Caco-2 (cell line): ENCODE results near the gene ESRRG. TPM values are rescaled to one million over a fixed set of nuclear protein-coding genes. Genes with fewer than 3 reads are reported as not detected.
A peak's percentile ranks its signal among the peaks of the same experiment; 100 is the strongest.

ENCODE experiments used
- BruUV-seq: library from RNA; stranded (reverse); fragments of 400-500 nt; replicated peaks from 2 replicates; lab custom pipeline; 2021; lab: Mats Ljungman, UMichigan
- CTCF ChIA-PET: fragments of 300-600 bp; sonication (Branson Sonifier 250); formaldehyde crosslinking; loops from one replicate; lab custom pipeline; 2022; ENCODE audit warnings: antibody characterized with exemption; lab: Charles Lee
- POLR2A ChIA-PET: fragments of 300-600 bp; sonication (Branson Sonifier 250); formaldehyde crosslinking; loops from one replicate; lab custom pipeline; 2022; ENCODE audit warnings: antibody characterized with exemption; lab: Charles Lee
- DNase-seq, 2 experiments: peaks; one replicate each; pipeline versions ENCODE4 v3.0.0 to v3.0.0-alpha.2; 2020 to 2022
- H3K27me3 ChIP-seq: replicated peaks from 2 replicates; pipeline ENCODE4 v1.6.0; 2011; ENCODE audit warnings: low read length; ENCODE audit not compliant: control insufficient read depth, insufficient read depth
- H3K36me3 ChIP-seq: 2 replicates; pipeline ENCODE4 v1.5.1; 2011; ENCODE audit warnings: low read length; ENCODE audit not compliant: control insufficient read depth, insufficient read depth
- H3K4me1 ChIP-seq: fragments of 250-450 bp; sonication (Bioruptor Pico); 2 replicates; pipeline ENCODE4 v1.5.1; 2020; ENCODE audit warnings: mild to moderate bottlenecking
- H3K4me3 ChIP-seq: 2 replicates; pipeline ENCODE4 v1.5.1; 2011; ENCODE audit warnings: low read depth, mild to moderate bottlenecking, control low read depth, low read length
- H3K9me3 ChIP-seq: fragments of 250-450 bp; sonication (Bioruptor Pico); 2 replicates; pipeline ENCODE4 v1.5.1; 2020; ENCODE audit warnings: mild to moderate bottlenecking, moderate library complexity
- H3K27ac Mint-ChIP-seq: one replicate; pipeline ENCODE4 v1.8.0; 2022; ENCODE audit warnings: mixed read lengths; ENCODE audit not compliant: unreplicated experiment
- H3K27me3 Mint-ChIP-seq: one replicate; pipeline ENCODE4 v1.8.0; 2022; ENCODE audit warnings: mixed read lengths; ENCODE audit not compliant: insufficient read depth, unreplicated experiment
- H3K36me3 Mint-ChIP-seq: one replicate; pipeline ENCODE4 v1.8.0; 2022; ENCODE audit warnings: mild to moderate bottlenecking, mixed read lengths; ENCODE audit not compliant: insufficient read depth, unreplicated experiment
- H3K4me1 Mint-ChIP-seq: one replicate; pipeline ENCODE4 v1.8.0; 2022; ENCODE audit warnings: low read depth, mixed read lengths; ENCODE audit not compliant: unreplicated experiment
- H3K4me3 Mint-ChIP-seq: one replicate; pipeline ENCODE4 v1.8.0; 2022; ENCODE audit warnings: mild to moderate bottlenecking, moderate library complexity, mixed read lengths; ENCODE audit not compliant: unreplicated experiment
- H3K9me3 Mint-ChIP-seq: one replicate; pipeline ENCODE4 v1.8.0; 2022; ENCODE audit warnings: mixed read lengths; ENCODE audit not compliant: unreplicated experiment
- intact Hi-C: fragments of 100-400 bp; cut with micrococcal nuclease; formaldehyde crosslinking; loops from one replicate; pipeline ENCODE4 v1.10.0; 2022; ENCODE audit not compliant: unreplicated experiment
- total RNA-seq: library from RNA; stranded (reverse); gene quantifications from 2 replicates; pipeline ENCODE4 v1.2.3, GENCODE V29; 2022
- TF ChIP-seq, protein P1 (sequence below), 2 experiments: fragments of 200-600 bp in 1 of 2; IDR thresholded peaks; 1 replicate in 1 of 2; 2 replicates in 1 of 2; pipeline versions ENCODE4 v1.5.1 to v1.8.0; 2011 to 2022; ENCODE audit warnings: antibody characterized with exemption in 1 of 2, control low read depth in 1 of 2, inconsistent platforms in 1 of 2, low read depth in 1 of 2, low read length in 1 of 2, mild to moderate bottlenecking in 1 of 2, moderate library complexity in 1 of 2; ENCODE audit not compliant: insufficient read depth in 1 of 2, severe bottlenecking in 1 of 2, unreplicated experiment in 1 of 2

Gene ESRRG
- total RNA-seq, 1 experiment from 2014 or later = 6.6 TPM

DNA sequence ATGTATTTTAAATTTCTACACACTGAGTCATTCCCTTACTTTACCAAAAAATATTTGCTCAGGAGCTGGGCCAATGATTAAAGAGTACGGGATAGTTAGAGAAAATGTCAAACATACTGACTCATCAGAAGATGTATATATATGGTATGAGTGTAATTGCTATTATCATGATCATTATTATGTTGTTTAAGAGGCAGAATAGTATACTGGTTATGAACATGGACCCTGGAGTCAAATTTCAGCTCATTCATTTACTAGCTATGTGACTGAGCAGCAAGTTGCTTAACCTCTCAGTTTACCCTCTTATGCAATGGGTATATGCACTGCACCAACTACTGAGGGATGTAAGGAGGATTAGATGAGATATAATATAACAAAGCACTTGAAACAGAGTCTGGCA, 258.7 kb downstream of the ESRRG start:
- no peak overlapping the region for H3K27ac Mint-ChIP-seq
- peaks cover 7% of the 10 kb centered on the region for H3K9me3 Mint-ChIP-seq
- no TSS peak for BruUV-seq
- intact Hi-C loops = loop anchor here (5.0 kb wide), 1 partner anchor 152 kb away; no protein-coding TSS in a partner anchor
- TF ChIP-seq, protein P1, sequence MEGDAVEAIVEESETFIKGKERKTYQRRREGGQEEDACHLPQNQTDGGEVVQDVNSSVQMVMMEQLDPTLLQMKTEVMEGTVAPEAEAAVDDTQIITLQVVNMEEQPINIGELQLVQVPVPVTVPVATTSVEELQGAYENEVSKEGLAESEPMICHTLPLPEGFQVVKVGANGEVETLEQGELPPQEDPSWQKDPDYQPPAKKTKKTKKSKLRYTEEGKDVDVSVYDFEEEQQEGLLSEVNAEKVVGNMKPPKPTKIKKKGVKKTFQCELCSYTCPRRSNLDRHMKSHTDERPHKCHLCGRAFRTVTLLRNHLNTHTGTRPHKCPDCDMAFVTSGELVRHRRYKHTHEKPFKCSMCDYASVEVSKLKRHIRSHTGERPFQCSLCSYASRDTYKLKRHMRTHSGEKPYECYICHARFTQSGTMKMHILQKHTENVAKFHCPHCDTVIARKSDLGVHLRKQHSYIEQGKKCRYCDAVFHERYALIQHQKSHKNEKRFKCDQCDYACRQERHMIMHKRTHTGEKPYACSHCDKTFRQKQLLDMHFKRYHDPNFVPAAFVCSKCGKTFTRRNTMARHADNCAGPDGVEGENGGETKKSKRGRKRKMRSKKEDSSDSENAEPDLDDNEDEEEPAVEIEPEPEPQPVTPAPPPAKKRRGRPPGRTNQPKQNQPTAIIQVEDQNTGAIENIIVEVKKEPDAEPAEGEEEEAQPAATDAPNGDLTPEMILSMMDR (IDR thresholded peaks at IDR 0.05; ENCODE audit: insufficient read depth in 1 of 2, low read depth in 1 of 2, low read length in 1 of 2, severe bottlenecking in 1 of 2, unreplicated experiment in 1 of 2) = no peak
- H3K4me3 Mint-ChIP-seq = no peak overlapping the region
- H3K4me3 ChIP-seq = no peak overlapping the region
- peaks cover 47% of the 10 kb centered on the region for H3K4me1 Mint-ChIP-seq
- H3K4me1 ChIP-seq = peaks cover 71% of the 10 kb centered on the region
- POLR2A ChIA-PET = interaction anchor here (0.7 kb wide), 1 partner anchor 70 kb away, joined by 4 read pairs; no protein-coding TSS in a partner anchor
- CTCF ChIA-PET = no interaction called here
- H3K27me3 Mint-ChIP-seq = no peaks in the 10 kb centered on the region
- DNase-seq = no peak
- H3K9me3 ChIP-seq = no peaks in the 10 kb centered on the region
- no peaks in the 10 kb centered on the region for H3K36me3 ChIP-seq
- peaks cover 5% of the 10 kb centered on the region for H3K36me3 Mint-ChIP-seq
- H3K27me3 ChIP-seq = no peaks in the 10 kb centered on the region

DNA sequence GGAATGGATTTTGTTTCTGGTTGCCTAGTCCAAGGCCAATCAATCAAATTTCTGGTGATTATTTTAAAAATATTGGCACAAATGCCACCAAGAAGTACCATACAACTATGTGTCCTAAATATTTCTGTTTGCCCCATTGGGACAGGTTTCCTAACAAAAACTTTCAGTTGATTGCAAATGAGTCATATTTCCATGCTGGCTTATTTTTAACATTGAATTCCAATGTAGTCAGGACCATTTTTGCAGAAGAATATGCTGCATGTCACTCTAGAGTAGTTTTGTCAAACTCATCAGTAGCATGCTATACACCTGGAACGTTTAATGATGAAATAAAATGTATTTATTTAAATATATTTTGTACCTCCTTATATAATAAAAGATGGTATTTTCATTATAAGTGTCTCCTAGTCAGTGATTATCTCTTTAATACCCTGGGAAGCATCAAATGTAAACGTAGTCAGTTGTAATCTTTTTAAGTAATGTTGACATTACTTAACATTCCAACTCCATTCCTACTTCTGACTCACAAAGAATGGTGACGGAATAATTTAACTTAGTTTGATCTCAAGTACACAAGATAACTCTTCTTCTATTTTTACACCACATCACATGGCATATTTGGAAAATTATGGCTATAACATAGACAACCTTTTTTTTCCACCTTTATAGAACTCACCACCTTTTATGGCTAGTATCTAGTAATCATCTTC, 261.0 kb downstream of the ESRRG start:
- BruUV-seq = no TSS peak
- Mint-ChIP-seq H3K4me3 (no peak overlapping the region), H3K36me3 (peaks cover 5% of the 10 kb centered on the region), H3K9me3 (peaks cover 2% of the 10 kb centered on the region), H3K4me1 (peaks cover 54% of the 10 kb centered on the region), H3K27me3 (no peaks in the 10 kb centered on the region), H3K27ac (peak overlapping the region; percentile 42)
- H3K27me3 ChIP-seq = no peaks in the 10 kb centered on the region
- DNase-seq = no peak
- intact Hi-C loops = loop anchor here (5.0 kb wide), 1 partner anchor 150 kb away; no protein-coding TSS in a partner anchor
- CTCF ChIA-PET = no interaction called here
- peaks cover 93% of the 10 kb centered on the region for H3K4me1 ChIP-seq
- H3K36me3 ChIP-seq = no peaks in the 10 kb centered on the region
- POLR2A ChIA-PET = no interaction called here
- TF ChIP-seq, protein P1 (IDR thresholded peaks at IDR 0.05; ENCODE audit: insufficient read depth in 1 of 2, low read depth in 1 of 2, low read length in 1 of 2, severe bottlenecking in 1 of 2, unreplicated experiment in 1 of 2) = no peak
- H3K9me3 ChIP-seq = no peaks in the 10 kb centered on the region
- no peak overlapping the region for H3K4me3 ChIP-seq

DNA sequence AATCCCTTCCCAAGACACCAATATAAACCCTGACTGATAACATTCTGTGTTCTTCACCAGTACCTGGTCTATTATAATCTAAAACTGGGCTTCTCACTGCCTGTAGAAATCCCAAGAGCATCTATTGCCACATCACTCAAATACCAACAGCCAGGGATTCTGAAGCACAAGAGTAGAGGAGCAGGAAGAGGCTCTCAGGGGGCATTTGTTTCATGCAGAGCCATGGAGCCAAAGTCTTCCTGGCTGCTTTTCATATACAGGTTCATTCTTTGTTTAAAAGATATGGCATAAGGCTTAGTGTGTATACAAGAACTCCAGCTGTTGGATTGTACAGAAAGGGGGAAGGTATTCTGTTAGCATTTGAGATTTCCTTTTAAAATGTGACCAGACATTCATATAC, 261.8 kb downstream of the ESRRG start:
- no peak for DNase-seq
- Histone ChIP-seq H3K4me1 (peaks cover 94% of the 10 kb centered on the region), H3K27me3 (no peaks in the 10 kb centered on the region), H3K9me3 (no peaks in the 10 kb centered on the region), H3K36me3 (no peaks in the 10 kb centered on the region), H3K4me3 (no peak overlapping the region)
- intact Hi-C loops = loop anchor here (5.0 kb wide), 1 partner anchor 149 kb away; no protein-coding TSS in a partner anchor
- Mint-ChIP-seq H3K4me3 (peak overlapping the region; percentile 1), H3K27ac (peak overlapping the region; percentile 63), H3K36me3 (peaks cover 5% of the 10 kb centered on the region), H3K4me1 (peaks cover 54% of the 10 kb centered on the region), H3K27me3 (no peaks in the 10 kb centered on the region), H3K9me3 (no peaks in the 10 kb centered on the region)
- TF ChIP-seq, protein P1 (IDR thresholded peaks at IDR 0.05; ENCODE audit: insufficient read depth in 1 of 2, low read depth in 1 of 2, low read length in 1 of 2, severe bottlenecking in 1 of 2, unreplicated experiment in 1 of 2) = no peak
- CTCF ChIA-PET = no interaction called here
- BruUV-seq = no TSS peak
- POLR2A ChIA-PET = no interaction called here
